HepG2 (cell line): ENCODE data around the gene CEACAM21.

Experiments used
- EZH2 ChIP-seq: conservative IDR thresholded peaks from 2 replicates; pipeline ENCODE4 v1.6.1; 2012; ENCODE audit warnings: mild to moderate bottlenecking, low read depth, low read length, moderate library complexity
- HMGXB4 ChIP-seq, 2 experiments: sonication (generic) in 1 of 2; formaldehyde crosslinking in 1 of 2; IDR thresholded peaks; 2 replicates each; pipeline versions ENCODE4 v1.4.0 to v1.6.1; 2018 to 2020; ENCODE audit warnings: missing genetic modification reagents in 2 of 2, borderline replicate concordance in 1 of 2, low read depth in 1 of 2, mild to moderate bottlenecking in 1 of 2, missing biosample characterization in 1 of 2
- MYC ChIP-seq: sonication (generic); formaldehyde crosslinking; IDR thresholded peaks from 2 replicates; pipeline ENCODE4 v1.9.0; 2021; ENCODE audit warnings: missing genetic modification reagents, borderline replicate concordance
- REST ChIP-seq, 2 experiments: IDR thresholded peaks; 2 replicates each; pipeline ENCODE4 v1.6.1; 2011 to 2012; ENCODE audit warnings: low read length in 2 of 2, borderline replicate concordance in 1 of 2, low read depth in 1 of 2, mild to moderate bottlenecking in 1 of 2, moderate library complexity in 1 of 2
- YY1 ChIP-seq: IDR thresholded peaks from 2 replicates; pipeline ENCODE4 v1.6.1; 2011; ENCODE audit warnings: low read length, low read depth, moderate library complexity, mild to moderate bottlenecking; ENCODE audit not compliant: insufficient read depth, insufficient replicate concordance
- ZBTB1 ChIP-seq: sonication (generic); formaldehyde crosslinking; IDR thresholded peaks from 2 replicates; pipeline ENCODE4 v1.4.0; 2020; ENCODE audit warnings: missing genetic modification reagents, borderline replicate concordance
- TF ChIP-seq, protein P1 (sequence below): sonication (generic); formaldehyde crosslinking; IDR thresholded peaks from 2 replicates; pipeline ENCODE4 v1.4.0; 2020; ENCODE audit warnings: missing genetic modification reagents

DNA sequence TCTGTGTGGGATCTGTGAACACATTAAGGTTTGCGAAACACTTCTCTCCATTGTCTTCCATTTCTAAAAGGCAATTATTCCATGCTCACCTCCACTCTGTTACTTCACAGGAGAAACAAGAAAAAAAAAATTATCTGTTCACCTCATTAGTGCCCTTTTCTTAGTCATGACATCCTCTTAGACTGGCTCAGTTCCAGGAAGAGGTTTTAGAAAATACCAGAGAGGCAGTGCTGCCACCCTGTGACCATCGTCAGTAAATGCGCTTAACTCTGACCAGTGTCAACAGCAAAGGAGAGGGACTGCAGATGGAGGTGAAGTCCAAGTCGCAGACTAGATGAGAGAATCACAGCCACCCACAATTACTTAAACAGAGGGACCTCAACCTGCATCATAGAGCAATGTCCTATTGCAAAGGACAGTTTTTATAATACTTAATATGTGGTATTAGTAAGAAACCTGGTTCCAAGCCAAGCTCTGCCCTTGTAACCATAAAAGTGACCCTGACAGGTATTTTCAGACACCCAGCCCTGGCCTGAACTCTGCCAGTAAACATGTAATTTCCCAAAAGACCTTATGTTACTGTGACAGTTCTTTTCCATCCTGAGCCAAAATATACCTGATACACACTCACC, 19.4 kb downstream of the CEACAM21 start:
- TF ChIP-seq YY1 (no peak), EZH2 (no peak), MYC (CRISPR knock-in tag) (no peak), HMGXB4 (CRISPR knock-in tag; IDR thresholded peaks at IDR 0.05; ENCODE audit: borderline replicate concordance in 1 of 2, low read depth in 1 of 2) (0 out of 4 replicates have a peak, but pooled peaks of 1 of the 2 experiments have one; percentile 24), ZBTB1 (CRISPR knock-in tag) (no peak), REST (IDR thresholded peaks at IDR 0.05; ENCODE audit: borderline replicate concordance in 1 of 2, low read depth in 1 of 2, low read length in 2 of 2) (no peak)
- TF ChIP-seq, protein P1, sequence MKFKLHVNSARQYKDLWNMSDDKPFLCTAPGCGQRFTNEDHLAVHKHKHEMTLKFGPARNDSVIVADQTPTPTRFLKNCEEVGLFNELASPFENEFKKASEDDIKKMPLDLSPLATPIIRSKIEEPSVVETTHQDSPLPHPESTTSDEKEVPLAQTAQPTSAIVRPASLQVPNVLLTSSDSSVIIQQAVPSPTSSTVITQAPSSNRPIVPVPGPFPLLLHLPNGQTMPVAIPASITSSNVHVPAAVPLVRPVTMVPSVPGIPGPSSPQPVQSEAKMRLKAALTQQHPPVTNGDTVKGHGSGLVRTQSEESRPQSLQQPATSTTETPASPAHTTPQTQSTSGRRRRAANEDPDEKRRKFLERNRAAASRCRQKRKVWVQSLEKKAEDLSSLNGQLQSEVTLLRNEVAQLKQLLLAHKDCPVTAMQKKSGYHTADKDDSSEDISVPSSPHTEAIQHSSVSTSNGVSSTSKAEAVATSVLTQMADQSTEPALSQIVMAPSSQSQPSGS (CRISPR knock-in tag): no peak
